T-cell (primary cell): Measurements from ENCODE around the gene TCHP. TPM values are rescaled to one million over a fixed set of nuclear protein-coding genes. Genes with fewer than 3 reads are reported as not detected.
A peak's percentile ranks its signal among the peaks of the same experiment; 100 is the strongest.

Experiments
- ATAC-seq, 4 experiments: fragments of 200-7000 bp in 3 of 4; fragments of 150-1000 bp in 1 of 4; cut with Tn5 transposase; replicated peaks in 1 of 4; 1 replicate in 3 of 4; 2 replicates in 1 of 4; pipeline ENCODE4 v1.10.0; 2021; ENCODE audit warnings: moderate library complexity in 3 of 4, mild to moderate bottlenecking in 2 of 4, moderate number of reproducible peaks in 1 of 4
- CTCF ChIA-PET, 2 donors: fragments of 300-600 bp; sonication (Branson Sonifier 250); formaldehyde crosslinking; loops; one replicate each; lab custom pipeline; 2022; ENCODE audit warnings: antibody characterized with exemption in 2 of 2; lab: Charles Lee
- POLR2A ChIA-PET, 2 donors: fragments of 300-600 bp; sonication (Branson Sonifier 250); formaldehyde crosslinking; loops; one replicate each; lab custom pipeline; 2022; ENCODE audit warnings: antibody characterized with exemption in 2 of 2; lab: Charles Lee
- DNase-seq, 35 experiments: peaks; one replicate each; pipeline versions ENCODE4 v3.0.0 to v3.0.0-alpha.2; 2013 to 2023
- H3K27ac ChIP-seq: one replicate; pipeline ENCODE4 v1.5.1; 2013; ENCODE audit warnings: low read length
- H3K27me3 ChIP-seq, 2 experiments: replicated peaks in 1 of 2; 1 replicate in 1 of 2; 2 replicates in 1 of 2; pipeline versions ENCODE4 v1.6.1 to v1.7.0; 2013; ENCODE audit warnings: low read length in 1 of 2, mixed read lengths in 1 of 2; ENCODE audit not compliant: control insufficient read depth in 2 of 2, insufficient read depth in 2 of 2; ENCODE audit errors: extremely low read depth in 1 of 2
- H3K36me3 ChIP-seq, 2 donors: 1 replicate in 1 of 2; 2 replicates in 1 of 2; pipeline versions ENCODE4 v1.6.1 to v1.7.0; 2013; ENCODE audit warnings: low read length in 1 of 2; ENCODE audit not compliant: control insufficient read depth in 2 of 2, insufficient read depth in 1 of 2; ENCODE audit errors: extremely low read depth in 1 of 2
- H3K4me1 ChIP-seq, 2 experiments: 1 replicate in 1 of 2; 2 replicates in 1 of 2; pipeline versions ENCODE4 v1.6.1 to v1.7.0; 2013; ENCODE audit warnings: low read length in 2 of 2, mixed read lengths in 1 of 2; ENCODE audit not compliant: insufficient read depth in 2 of 2, control insufficient read depth in 1 of 2; ENCODE audit errors: extremely low read depth in 1 of 2
- H3K4me3 ChIP-seq, 2 donors: 1 replicate in 1 of 2; 2 replicates in 1 of 2; pipeline versions ENCODE4 v1.5.1 to v1.7.0; 2013; ENCODE audit warnings: mild to moderate bottlenecking in 2 of 2, low read length in 1 of 2, moderate library complexity in 1 of 2; ENCODE audit not compliant: control insufficient read depth in 1 of 2; ENCODE audit errors: extremely low read depth in 1 of 2
- H3K9me3 ChIP-seq: 2 replicates; pipeline ENCODE4 v1.7.0; 2013
- H3K27ac Mint-ChIP-seq, 2 donors: one replicate each; pipeline ENCODE4 v1.8.0; 2020 to 2021; ENCODE audit warnings: mild to moderate bottlenecking in 2 of 2, mixed read lengths in 2 of 2
- H3K27me3 Mint-ChIP-seq, 2 donors: one replicate each; pipeline ENCODE4 v1.8.0; 2021 to 2022; ENCODE audit warnings: mixed read lengths in 2 of 2
- H3K36me3 Mint-ChIP-seq: one replicate; pipeline ENCODE4 v1.8.0; 2021; ENCODE audit warnings: mixed read lengths
- H3K4me1 Mint-ChIP-seq, 3 donors: one replicate each; pipeline ENCODE4 v1.8.0; 2020 to 2022; ENCODE audit warnings: mixed read lengths in 3 of 3, mild to moderate bottlenecking in 1 of 3
- H3K4me3 Mint-ChIP-seq, 3 donors: one replicate each; pipeline ENCODE4 v1.8.0; 2020 to 2022; ENCODE audit warnings: mild to moderate bottlenecking in 3 of 3, mixed read lengths in 3 of 3, moderate library complexity in 3 of 3
- H3K9me3 Mint-ChIP-seq, 3 donors: one replicate each; pipeline ENCODE4 v1.8.0; 2020 to 2022; ENCODE audit warnings: mixed read lengths in 3 of 3
- WGBS: methylation state at CpG from one replicate; pipeline ENCODE4 v1.1.5; 2013; ENCODE audit warnings: missing lambda C conversion rate; ENCODE audit not compliant: insufficient coverage; 5-methylcytosine and 5-hydroxymethylcytosine counted together
- total RNA-seq, 35 experiments: library from RNA in 6 of 35; stranded (reverse) in 6 of 35; fragments of 120-200 nt in 1 of 35; gene quantifications; one replicate each; pipeline versions ENCODE4 v1.2.1 to v1.2.4 and lab custom pipeline; 2013 to 2026

Gene TCHP
- total RNA-seq, 5 donors from 2014 or later (not counting 1 experiment from before 2014, with no cell fraction given), result 25.9 to 41.5 (median 37.3) TPM

- no peaks in the 10 kb centered on the region for H3K9me3 Mint-ChIP-seq
- H3K27me3 Mint-ChIP-seq, result no peaks in the 10 kb centered on the region
- H3K4me1 Mint-ChIP-seq, result peaks cover 40 to 50% (median 43%) of the 10 kb centered on the region in 3 donors
- peaks cover 11 to 46% of the 10 kb centered on the region in 2 experiments for H3K4me1 ChIP-seq
- ChIA-PET POLR2A (interaction anchor here (0.5 to 0.6 kb wide), 2 partner anchors 33 to 48 kb away, joined by 3 to 5 read pairs; no protein-coding TSS in a partner anchor), CTCF (interaction anchor here in 1 of 2 donors (0.6 kb wide), 1 partner anchor 510 kb away, joined by 3 read pairs; no protein-coding TSS in a partner anchor)
- H3K9me3 ChIP-seq, result no peaks in the 10 kb centered on the region
- no peaks in the 10 kb centered on the region for H3K36me3 ChIP-seq
- no peak overlapping the region for H3K4me3 ChIP-seq
- ATAC-seq, result no peak
- WGBS, result no CpG with 5 or more reads among the region's 1 CpG
- peak overlapping the region; percentile 26 for H3K27ac ChIP-seq
- DNase-seq, result no peak
- peak overlapping the region in 1 of 2 donors; percentile 60 for H3K27ac Mint-ChIP-seq
- no peaks in the 10 kb centered on the region for H3K27me3 ChIP-seq
- H3K36me3 Mint-ChIP-seq, result no peaks in the 10 kb centered on the region
- peak overlapping the region in 1 of 3 donors; percentile 15 for H3K4me3 Mint-ChIP-seq
These were observed 7.8 kb upstream of the TCHP start for GRCh38 chr12:109892165-109892715.

- Histone ChIP-seq H3K27me3 (no peaks in the 10 kb centered on the region), H3K9me3 (no peaks in the 10 kb centered on the region), H3K27ac (peak overlapping the region; percentile 26), H3K36me3 (no peaks in the 10 kb centered on the region), H3K4me1 (peaks cover 11 to 41% of the 10 kb centered on the region in 2 experiments), H3K4me3 (no peak overlapping the region)
- Mint-ChIP-seq H3K4me1 (peaks cover 35 to 45% (median 38%) of the 10 kb centered on the region in 3 donors), H3K27ac (no peak overlapping the region), H3K27me3 (no peaks in the 10 kb centered on the region), H3K4me3 (peak overlapping the region in 1 of 3 donors; percentile 15), H3K36me3 (no peaks in the 10 kb centered on the region), H3K9me3 (no peaks in the 10 kb centered on the region)
- 0% methylated on average over 1 of the region's 4 CpGs for WGBS
- DNase-seq, result peak in 16 of 35 experiments; percentile 8 to 54 (median 18)
- ChIA-PET CTCF (no interaction called here), POLR2A (interaction anchor here (0.5 to 0.6 kb wide), 2 partner anchors 33 to 48 kb away, joined by 3 to 5 read pairs; no protein-coding TSS in a partner anchor)
- peak in 2 of 4 experiments; percentile 36 to 69 for ATAC-seq
These were observed 7.3 kb upstream of the TCHP start for GRCh38 chr12:109892748-109893147.

- DNase-seq, result no peak
- Mint-ChIP-seq H3K36me3 (no peaks in the 10 kb centered on the region), H3K4me3 (peak overlapping the region in 1 of 3 donors; percentile 15), H3K27me3 (no peaks in the 10 kb centered on the region), H3K27ac (peak overlapping the region in 1 of 2 donors; percentile 67), H3K9me3 (no peaks in the 10 kb centered on the region), H3K4me1 (peaks cover 28 to 40% (median 31%) of the 10 kb centered on the region in 3 donors)
- POLR2A ChIA-PET, result interaction anchor here in 1 of 2 donors (0.7 kb wide), 1 partner anchor 8 kb away, joined by 6 read pairs; no protein-coding TSS in a partner anchor
- no CpG with 5 or more reads among the region's 7 CpGs for WGBS
- Histone ChIP-seq H3K27me3 (no peaks in the 10 kb centered on the region), H3K4me3 (no peak overlapping the region), H3K36me3 (no peaks in the 10 kb centered on the region), H3K4me1 (peaks cover 7 to 34% of the 10 kb centered on the region in 2 experiments), H3K9me3 (no peaks in the 10 kb centered on the region), H3K27ac (no peak overlapping the region)
- CTCF ChIA-PET, result interaction anchor here in 1 of 2 donors (0.6 kb wide), 2 partner anchors 17 to 177 kb away, joined by 3 to 9 read pairs; no protein-coding TSS in a partner anchor
- no peak for ATAC-seq
These were observed 6.6 kb upstream of the TCHP start for GRCh38 chr12:109893261-109893995.

GRCh38 chr12:109894939-109895338 lies 5.1 kb upstream of the TCHP start:
- ChIA-PET POLR2A (no interaction called here), CTCF (no interaction called here)
- no peak overlapping the region for H3K4me3 Mint-ChIP-seq
- Histone ChIP-seq H3K4me1 (peaks cover 3 to 27% of the 10 kb centered on the region in 2 experiments), H3K27ac (no peak overlapping the region), H3K4me3 (no peak overlapping the region), H3K36me3 (no peaks in the 10 kb centered on the region), H3K9me3 (no peaks in the 10 kb centered on the region), H3K27me3 (no peaks in the 10 kb centered on the region)
- no peaks in the 10 kb centered on the region for H3K27me3 Mint-ChIP-seq
- ATAC-seq, result no peak
- H3K27ac Mint-ChIP-seq, result no peak overlapping the region
- H3K4me1 Mint-ChIP-seq, result peaks cover 19 to 31% (median 23%) of the 10 kb centered on the region in 3 donors
- no peak for DNase-seq
- no peaks in the 10 kb centered on the region for H3K9me3 Mint-ChIP-seq
- H3K36me3 Mint-ChIP-seq, result no peaks in the 10 kb centered on the region
- 81% methylated on average over 2 of the region's 4 CpGs for WGBS

GRCh38 chr12:109896188-109896587 lies 3.9 kb upstream of the TCHP start:
- Mint-ChIP-seq H3K27me3 (no peaks in the 10 kb centered on the region), H3K36me3 (no peaks in the 10 kb centered on the region), H3K4me3 (no peak overlapping the region), H3K4me1 (peaks cover 24 to 36% (median 30%) of the 10 kb centered on the region in 3 donors), H3K9me3 (no peaks in the 10 kb centered on the region), H3K27ac (no peak overlapping the region)
- ATAC-seq (no peak), DNase-seq (no peak)
- POLR2A ChIA-PET, result no interaction called here
- Histone ChIP-seq H3K27ac (no peak overlapping the region), H3K4me1 (peaks cover 4 to 31% of the 10 kb centered on the region in 2 experiments), H3K27me3 (no peaks in the 10 kb centered on the region), H3K36me3 (no peaks in the 10 kb centered on the region), H3K9me3 (no peaks in the 10 kb centered on the region), H3K4me3 (no peak overlapping the region)
- CTCF ChIA-PET, result no interaction called here
- no CpG with 5 or more reads among the region's 6 CpGs for WGBS

GRCh38 chr12:109897029-109897428 lies 3.0 kb upstream of the TCHP start:
- Mint-ChIP-seq H3K9me3 (no peaks in the 10 kb centered on the region), H3K27me3 (no peaks in the 10 kb centered on the region), H3K27ac (no peak overlapping the region), H3K4me3 (no peak overlapping the region), H3K4me1 (peaks cover 33 to 43% (median 35%) of the 10 kb centered on the region in 3 donors), H3K36me3 (no peaks in the 10 kb centered on the region)
- DNase-seq (no peak), ATAC-seq (no peak)
- no peak overlapping the region for H3K4me3 ChIP-seq
- no peaks in the 10 kb centered on the region for H3K27me3 ChIP-seq
- 94% methylated on average over 6 of the region's 6 CpGs for WGBS
- no peak overlapping the region for H3K27ac ChIP-seq
- peaks cover 8 to 39% of the 10 kb centered on the region in 2 experiments for H3K4me1 ChIP-seq
- CTCF ChIA-PET, result no interaction called here
- no peaks in the 10 kb centered on the region for H3K9me3 ChIP-seq
- POLR2A ChIA-PET, result no interaction called here
- H3K36me3 ChIP-seq, result no peaks in the 10 kb centered on the region
